ENCODE data around the gene SLC9A1. TPM values are rescaled to one million over a fixed set of nuclear protein-coding genes. Genes with fewer than 3 reads are reported as not detected.

The SLC9A1 gene
- total RNA-seq, 2 experiments from 2014 or later = 14.2 to 19.0 TPM

DNA sequence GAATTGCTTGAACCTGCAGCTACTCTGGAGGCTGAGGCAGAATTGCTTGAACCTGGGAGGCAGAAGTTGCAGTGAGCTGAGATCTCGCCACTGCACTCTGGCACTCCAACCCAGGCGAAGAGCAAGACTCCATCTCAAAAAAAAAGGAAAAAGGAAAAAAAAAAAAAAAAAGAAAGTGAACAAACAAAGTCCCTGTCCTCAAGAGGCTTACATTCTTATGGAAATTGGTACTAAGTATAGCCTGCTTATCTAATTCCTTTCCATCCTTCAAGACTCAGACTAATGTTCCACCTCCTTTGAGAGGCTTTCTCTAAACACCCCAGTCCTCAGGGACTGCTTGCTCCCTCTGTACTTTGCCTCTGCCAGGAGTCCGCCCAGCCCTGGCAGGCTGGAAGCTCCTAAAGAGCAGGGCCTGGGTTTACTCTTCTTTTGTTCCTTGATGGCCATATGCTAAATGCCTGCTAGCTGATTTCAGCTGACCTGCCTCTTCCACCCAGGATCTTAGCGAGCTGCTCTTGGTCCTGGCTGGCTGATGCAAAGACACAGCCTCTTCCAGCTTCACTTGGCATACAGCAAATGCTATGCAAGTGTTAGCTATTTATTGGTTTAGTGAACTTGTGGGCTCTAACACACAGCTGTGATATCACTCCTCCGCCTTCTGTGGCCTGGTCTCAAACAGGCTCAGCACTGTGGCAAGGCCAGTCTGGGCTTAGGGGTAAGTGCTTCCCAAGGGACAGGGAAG lies 9.8 kb downstream of the SLC9A1 start:
- intact Hi-C loops (cut with DNase I, micrococcal nuclease) = no loop called here
- POLR2A ChIA-PET = interaction anchor here (0.6 to 11.1 kb wide), 3 partner anchors 10 to 608 kb away, joined by 4 to 179 read pairs (median 6); partner anchors contain the start of gene SLC9A1
- H3K9me3 ChIP-seq (ENCODE audit: control insufficient read depth in 1 of 2, insufficient read depth in 1 of 2, low read length in 2 of 2) = peaks cover 0 to 3% of the 10 kb centered on the region in 2 experiments
- no peaks in the 10 kb centered on the region for H3K27me3 ChIP-seq (ENCODE audit: control insufficient read depth in 1 of 2, insufficient read depth in 2 of 2, low read length in 2 of 2)
- H3K4me3 ChIP-seq (ENCODE audit: low read length) = no peak overlapping the region
- Mint-ChIP-seq H3K36me3 (ENCODE audit: low read depth) (no peaks in the 10 kb centered on the region), H3K27me3 (no peaks in the 10 kb centered on the region), H3K4me3 (no peak overlapping the region), H3K27ac (no peak overlapping the region), H3K9me3 (no peaks in the 10 kb centered on the region), H3K4me1 (ENCODE audit: low read depth) (peaks cover 60% of the 10 kb centered on the region)
- TF ChIP-seq, protein P1, sequence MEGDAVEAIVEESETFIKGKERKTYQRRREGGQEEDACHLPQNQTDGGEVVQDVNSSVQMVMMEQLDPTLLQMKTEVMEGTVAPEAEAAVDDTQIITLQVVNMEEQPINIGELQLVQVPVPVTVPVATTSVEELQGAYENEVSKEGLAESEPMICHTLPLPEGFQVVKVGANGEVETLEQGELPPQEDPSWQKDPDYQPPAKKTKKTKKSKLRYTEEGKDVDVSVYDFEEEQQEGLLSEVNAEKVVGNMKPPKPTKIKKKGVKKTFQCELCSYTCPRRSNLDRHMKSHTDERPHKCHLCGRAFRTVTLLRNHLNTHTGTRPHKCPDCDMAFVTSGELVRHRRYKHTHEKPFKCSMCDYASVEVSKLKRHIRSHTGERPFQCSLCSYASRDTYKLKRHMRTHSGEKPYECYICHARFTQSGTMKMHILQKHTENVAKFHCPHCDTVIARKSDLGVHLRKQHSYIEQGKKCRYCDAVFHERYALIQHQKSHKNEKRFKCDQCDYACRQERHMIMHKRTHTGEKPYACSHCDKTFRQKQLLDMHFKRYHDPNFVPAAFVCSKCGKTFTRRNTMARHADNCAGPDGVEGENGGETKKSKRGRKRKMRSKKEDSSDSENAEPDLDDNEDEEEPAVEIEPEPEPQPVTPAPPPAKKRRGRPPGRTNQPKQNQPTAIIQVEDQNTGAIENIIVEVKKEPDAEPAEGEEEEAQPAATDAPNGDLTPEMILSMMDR (IDR thresholded peaks at IDR 0.05) = no peak
- peaks cover 40% of the 10 kb centered on the region for H3K4me1 ChIP-seq (ENCODE audit: insufficient read depth, low read length)
- no peak overlapping the region for H3K27ac ChIP-seq (ENCODE audit: low read depth in 1 of 2, low read length in 2 of 2)
- DNase-seq = no peak
- ATAC-seq (ENCODE audit: poor library complexity) = no peak
- CTCF ChIA-PET = no interaction called here
- H3K36me3 ChIP-seq (ENCODE audit: insufficient read depth, low read length) = peaks cover 4% of the 10 kb centered on the region

- H3K9me3 ChIP-seq (ENCODE audit: control insufficient read depth in 1 of 2, insufficient read depth in 1 of 2, low read length in 2 of 2) = peaks cover 0 to 3% of the 10 kb centered on the region in 2 experiments
- ATAC-seq (ENCODE audit: poor library complexity) (no peak), DNase-seq (no peak)
- Mint-ChIP-seq H3K4me1 (ENCODE audit: low read depth) (peaks cover 58% of the 10 kb centered on the region), H3K36me3 (ENCODE audit: low read depth) (no peaks in the 10 kb centered on the region), H3K4me3 (no peak overlapping the region), H3K27ac (peak overlapping the region; percentile 92), H3K9me3 (no peaks in the 10 kb centered on the region), H3K27me3 (no peaks in the 10 kb centered on the region)
- CTCF ChIA-PET = interaction anchor here (3.4 kb wide), 1 partner anchor 11 kb away, joined by 14 read pairs; the partner anchor contains the start of gene SLC9A1
- no peak overlapping the region for H3K4me3 ChIP-seq (ENCODE audit: low read length)
- TF ChIP-seq, protein P1 (IDR thresholded peaks at IDR 0.05) = no peak
- no peaks in the 10 kb centered on the region for H3K27me3 ChIP-seq (ENCODE audit: control insufficient read depth in 1 of 2, insufficient read depth in 2 of 2, low read length in 2 of 2)
- H3K27ac ChIP-seq (ENCODE audit: low read depth in 1 of 2, low read length in 2 of 2) = no peak overlapping the region
- H3K36me3 ChIP-seq (ENCODE audit: insufficient read depth, low read length) = peaks cover 4% of the 10 kb centered on the region
- intact Hi-C loops (cut with DNase I, micrococcal nuclease) = no loop called here
- POLR2A ChIA-PET = interaction anchor here (0.6 to 11.1 kb wide), 3 partner anchors 10 to 607 kb away, joined by 4 to 179 read pairs (median 5); partner anchors contain the start of genes SLC9A1 and WDTC1
- H3K4me1 ChIP-seq (ENCODE audit: insufficient read depth, low read length) = peaks cover 39% of the 10 kb centered on the region
Measured at GRCh38 chr1:27144049-27144748, 10.7 kb downstream of the SLC9A1 start.

DNA sequence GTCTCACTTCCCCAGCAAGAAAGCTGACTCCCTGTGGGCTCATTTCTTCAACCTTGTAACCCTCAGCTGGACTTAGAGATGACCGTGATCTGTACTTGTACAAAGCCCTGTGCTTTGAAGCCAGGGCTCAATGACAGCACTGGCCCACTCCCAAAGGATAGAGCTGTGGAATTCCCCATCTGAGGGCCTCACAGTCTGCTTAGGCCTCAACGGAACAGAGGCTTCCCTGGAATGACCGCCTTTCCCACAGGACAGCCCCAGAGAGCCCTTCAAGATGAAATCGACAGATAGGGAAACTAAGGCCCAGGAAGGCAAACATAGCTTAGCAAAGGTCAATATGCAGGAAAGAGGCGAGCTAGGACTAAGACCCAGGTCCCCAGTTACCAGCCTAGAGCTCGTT lies 11.5 kb downstream of the SLC9A1 start:
- Histone ChIP-seq H3K36me3 (ENCODE audit: insufficient read depth, low read length) (peaks cover 4% of the 10 kb centered on the region), H3K4me1 (ENCODE audit: insufficient read depth, low read length) (peaks cover 40% of the 10 kb centered on the region), H3K27me3 (ENCODE audit: control insufficient read depth in 1 of 2, insufficient read depth in 2 of 2, low read length in 2 of 2) (no peaks in the 10 kb centered on the region), H3K27ac (ENCODE audit: low read depth in 1 of 2, low read length in 2 of 2) (no peak overlapping the region), H3K9me3 (ENCODE audit: control insufficient read depth in 1 of 2, insufficient read depth in 1 of 2, low read length in 2 of 2) (peaks cover 0 to 3% of the 10 kb centered on the region in 2 experiments), H3K4me3 (ENCODE audit: low read length) (no peak overlapping the region)
- TF ChIP-seq, protein P1 (IDR thresholded peaks at IDR 0.05) = no peak
- H3K27me3 Mint-ChIP-seq = no peaks in the 10 kb centered on the region
- DNase-seq = no peak
- peak overlapping the region; percentile 92 for H3K27ac Mint-ChIP-seq
- ChIA-PET POLR2A (interaction anchor here (1.6 to 11.1 kb wide), 2 partner anchors 11 to 91 kb away, joined by 5 to 179 read pairs; partner anchors contain the start of genes SLC9A1 and WDTC1), CTCF (interaction anchor here (0.8 to 3.4 kb wide), 2 partner anchors 11 to 99 kb away, joined by 4 to 14 read pairs; partner anchors contain the start of gene SLC9A1)
- intact Hi-C loops (cut with DNase I, micrococcal nuclease) = no loop called here
- no peak for ATAC-seq (ENCODE audit: poor library complexity)
- no peaks in the 10 kb centered on the region for H3K36me3 Mint-ChIP-seq (ENCODE audit: low read depth)
- peaks cover 58% of the 10 kb centered on the region for H3K4me1 Mint-ChIP-seq (ENCODE audit: low read depth)
- no peak overlapping the region for H3K4me3 Mint-ChIP-seq
- H3K9me3 Mint-ChIP-seq = no peaks in the 10 kb centered on the region
